ENCODE results near the gene FAM114A1.
"Not testable (repeated sequence)": the region's sequence is repeated elsewhere in the genome, so short reads cannot be mapped to it uniquely, and the experiment has no call there.

FAM114A1 gene

GRCh38 chr4:38939165-38939564 is 71.6 kb downstream of the FAM114A1 start:
- Histone ChIP-seq H3K9ac (ENCODE audit: low read length) (no peak overlapping the region), H3K4me2 (ENCODE audit: low read length) (0 out of 2 replicates have a peak overlapping the region, but pooled peaks have one; percentile 23), H3K79me2 (ENCODE audit: low read length) (no peaks in the 10 kb centered on the region), H4K20me1 (ENCODE audit: insufficient read depth, low read length) (no peaks in the 10 kb centered on the region), H3K27me3 (ENCODE audit: low read depth, low read length) (no peaks in the 10 kb centered on the region), H2AFZ (ENCODE audit: low read depth, low read length) (no peak overlapping the region), H3K36me3 (replicated peaks; ENCODE audit: low read depth, low read length) (no peaks in the 10 kb centered on the region), H3K4me3 (ENCODE audit: low read length) (no peak overlapping the region), H3K9me3 (ENCODE audit: insufficient read depth, low read length) (no peaks in the 10 kb centered on the region), H3K4me1 (ENCODE audit: low read length) (peaks cover 27% of the 10 kb centered on the region), H3K27ac (ENCODE audit: low read length) (no peak overlapping the region)
- TF ChIP-seq CTCF (IDR thresholded peaks at IDR 0.05; ENCODE audit: low read depth, low read length) (no peak), EZH2phosphoT487 (IDR thresholded peaks at IDR 0.05; ENCODE audit: low read depth) (no peak)

- H3K36me3 ChIP-seq (replicated peaks; ENCODE audit: low read depth, low read length) = no peaks in the 10 kb centered on the region
These were observed 72.9 kb downstream of the FAM114A1 start for GRCh38 chr4:38940476-38940875.

GRCh38 chr4:38941906-38942305 is 74.3 kb downstream of the FAM114A1 start:
- H3K4me1 ChIP-seq (ENCODE audit: low read length) = peaks cover 27% of the 10 kb centered on the region
- not testable (repeated sequence) for H3K79me2 ChIP-seq (ENCODE audit: low read length); H3K9me3 ChIP-seq (ENCODE audit: insufficient read depth, low read length); H3K4me2 ChIP-seq (ENCODE audit: low read length); H4K20me1 ChIP-seq (ENCODE audit: insufficient read depth, low read length); H3K36me3 ChIP-seq (replicated peaks; ENCODE audit: low read depth, low read length); H3K27ac ChIP-seq (ENCODE audit: low read length); H3K4me3 ChIP-seq (ENCODE audit: low read length); H3K27me3 ChIP-seq (ENCODE audit: low read depth, low read length); H3K9ac ChIP-seq (ENCODE audit: low read length); H2AFZ ChIP-seq (ENCODE audit: low read depth, low read length)

More at GRCh38 chr4:38940476-38940875, 72.9 kb downstream of the FAM114A1 start:
- Histone ChIP-seq H3K79me2 (ENCODE audit: low read length) (no peaks in the 10 kb centered on the region), H4K20me1 (ENCODE audit: insufficient read depth, low read length) (no peaks in the 10 kb centered on the region), H3K9me3 (ENCODE audit: insufficient read depth, low read length) (no peaks in the 10 kb centered on the region), H3K27ac (ENCODE audit: low read length) (no peak overlapping the region), H3K4me2 (ENCODE audit: low read length) (peak overlapping the region; percentile 27; the same call in 1 of the 2 replicates), H3K4me3 (ENCODE audit: low read length) (no peak overlapping the region), H2AFZ (ENCODE audit: low read depth, low read length) (no peak overlapping the region), H3K27me3 (ENCODE audit: low read depth, low read length) (no peaks in the 10 kb centered on the region), H3K9ac (ENCODE audit: low read length) (no peak overlapping the region), H3K4me1 (ENCODE audit: low read length) (peaks cover 27% of the 10 kb centered on the region)
- no peak for TF ChIP-seq CTCF (IDR thresholded peaks at IDR 0.05; ENCODE audit: low read depth, low read length)
- no peak for TF ChIP-seq EZH2phosphoT487 (IDR thresholded peaks at IDR 0.05; ENCODE audit: low read depth)

- TF ChIP-seq EZH2phosphoT487 (IDR thresholded peaks at IDR 0.05; ENCODE audit: low read depth) (no peak), CTCF (IDR thresholded peaks at IDR 0.05; ENCODE audit: low read depth, low read length) (no peak)
- no peaks in the 10 kb centered on the region for H3K36me3 ChIP-seq (replicated peaks; ENCODE audit: low read depth, low read length)
- H3K9me3 ChIP-seq (ENCODE audit: insufficient read depth, low read length) = no peaks in the 10 kb centered on the region
- no peaks in the 10 kb centered on the region for H4K20me1 ChIP-seq (ENCODE audit: insufficient read depth, low read length)
- no peak overlapping the region for H3K27ac ChIP-seq (ENCODE audit: low read length)
- H3K4me1 ChIP-seq (ENCODE audit: low read length) = peaks cover 27% of the 10 kb centered on the region
- no peaks in the 10 kb centered on the region for H3K27me3 ChIP-seq (ENCODE audit: low read depth, low read length)
- no peak overlapping the region for H2AFZ ChIP-seq (ENCODE audit: low read depth, low read length)
- no peaks in the 10 kb centered on the region for H3K79me2 ChIP-seq (ENCODE audit: low read length)
- H3K4me2 ChIP-seq (ENCODE audit: low read length) = no peak overlapping the region
- no peak overlapping the region for H3K4me3 ChIP-seq (ENCODE audit: low read length)
- H3K9ac ChIP-seq (ENCODE audit: low read length) = no peak overlapping the region
These were observed 75.7 kb downstream of the FAM114A1 start for GRCh38 chr4:38943343-38943742.

- H3K4me1 ChIP-seq (ENCODE audit: low read length) = peaks cover 18% of the 10 kb centered on the region
- no peak overlapping the region for H3K9ac ChIP-seq (ENCODE audit: low read length)
- no peak overlapping the region for H3K27ac ChIP-seq (ENCODE audit: low read length)
- no peaks in the 10 kb centered on the region for H3K27me3 ChIP-seq (ENCODE audit: low read depth, low read length)
- H3K4me3 ChIP-seq (ENCODE audit: low read length) = no peak overlapping the region
- no peaks in the 10 kb centered on the region for H4K20me1 ChIP-seq (ENCODE audit: insufficient read depth, low read length)
- H2AFZ ChIP-seq (ENCODE audit: low read depth, low read length) = no peak overlapping the region
- H3K4me2 ChIP-seq (ENCODE audit: low read length) = no peak overlapping the region
- H3K36me3 ChIP-seq (replicated peaks; ENCODE audit: low read depth, low read length) = no peaks in the 10 kb centered on the region
- no peaks in the 10 kb centered on the region for H3K79me2 ChIP-seq (ENCODE audit: low read length)
- TF ChIP-seq EZH2phosphoT487 (IDR thresholded peaks at IDR 0.05; ENCODE audit: low read depth) = no peak
- TF ChIP-seq CTCF (IDR thresholded peaks at IDR 0.05; ENCODE audit: low read depth, low read length) = no peak
- no peaks in the 10 kb centered on the region for H3K9me3 ChIP-seq (ENCODE audit: insufficient read depth, low read length)
These were observed 76.8 kb downstream of the FAM114A1 start for GRCh38 chr4:38944440-38944839.

All from OCI-LY3 (cell line).